Eye (tissue), 1 donor: Measurements from ENCODE around the gene PRDX1.
"Not testable (repeated sequence)": the region's sequence is repeated elsewhere in the genome, so short reads cannot be mapped to it uniquely, and the experiment has no call there.

Experiments
- DNase-seq: peaks from one replicate; pipeline ENCODE4 v3.0.0-alpha.2; 2015

Gene PRDX1

DNA sequence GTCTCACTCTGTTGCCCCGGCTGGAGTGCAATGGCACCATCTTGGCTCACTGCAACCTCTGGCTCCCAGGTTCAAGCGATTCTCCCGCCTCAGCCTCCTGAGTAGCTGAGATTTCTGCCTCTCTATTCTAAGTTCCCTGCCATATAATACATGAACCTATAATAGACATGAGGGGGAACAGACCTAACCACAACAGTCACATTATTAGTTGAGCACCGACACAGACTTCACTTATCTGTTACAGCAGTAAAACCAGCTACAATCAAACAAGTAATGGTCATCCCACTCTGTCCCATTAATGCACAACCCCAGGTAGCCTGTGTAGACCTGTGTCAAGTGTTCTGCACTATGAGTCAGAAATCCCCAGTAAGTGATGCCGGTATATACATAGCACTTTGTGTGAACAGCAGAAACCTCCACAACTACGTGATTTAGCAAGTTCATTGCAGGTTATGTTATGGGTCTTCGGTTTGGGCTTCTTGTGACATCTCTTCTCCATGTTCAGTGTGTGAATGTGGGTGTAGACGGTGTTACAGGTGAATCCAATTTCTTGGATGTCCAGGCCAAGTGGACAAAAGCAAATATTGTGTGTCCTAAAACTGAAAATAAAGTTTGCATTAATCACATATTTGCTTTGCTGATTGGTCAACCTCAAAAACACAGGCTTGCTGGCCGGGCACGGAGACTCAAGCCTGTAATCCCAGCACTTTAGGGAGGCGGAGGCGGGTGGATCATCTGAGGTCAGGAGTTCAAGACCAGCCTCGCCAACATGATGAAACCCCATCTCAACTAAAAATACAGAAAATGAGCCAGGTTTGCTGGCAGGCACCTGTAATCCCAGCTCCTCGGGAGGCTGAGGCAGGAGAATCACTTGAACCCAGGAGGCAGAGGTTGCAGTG lies 18.0 kb downstream of the PRDX1 start:
- DNase-seq: no peak

DNA sequence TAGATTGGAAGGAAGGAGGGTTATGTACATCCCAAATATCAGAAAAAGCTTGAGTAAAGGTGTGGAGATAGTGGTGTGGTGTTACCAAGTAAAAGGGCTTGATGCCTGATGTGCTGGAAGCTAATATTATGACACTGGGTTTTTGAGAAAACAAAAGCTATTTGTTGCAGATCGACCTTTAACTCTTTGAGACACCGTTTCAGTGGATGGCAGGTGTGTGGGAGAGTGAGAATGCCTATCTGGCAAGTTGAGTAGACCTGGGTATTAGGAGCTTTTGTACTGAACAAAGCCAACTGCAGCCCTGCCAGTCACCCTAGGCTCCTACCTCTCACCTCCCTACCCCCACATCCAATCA lies 20.2 kb downstream of the PRDX1 start:
- DNase-seq: no peak

DNA sequence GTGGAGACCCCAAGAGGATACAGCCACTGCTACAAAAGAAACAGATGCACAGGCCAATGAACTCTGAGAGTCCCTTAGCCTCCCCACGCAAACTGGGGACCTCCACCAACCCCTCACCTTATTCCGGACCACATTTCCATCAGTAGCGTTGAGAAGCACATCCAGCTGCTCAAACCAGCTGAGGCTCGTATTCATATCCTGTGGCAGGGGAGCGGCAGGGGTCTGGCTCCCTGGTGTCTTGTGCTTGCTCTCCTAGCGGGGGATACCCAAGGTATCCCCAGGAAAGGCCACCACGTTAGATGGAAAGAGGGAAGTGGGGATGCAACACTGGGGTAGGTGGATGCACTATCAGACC lies 22.3 kb downstream of the PRDX1 start:
- DNase-seq: no peak

DNA sequence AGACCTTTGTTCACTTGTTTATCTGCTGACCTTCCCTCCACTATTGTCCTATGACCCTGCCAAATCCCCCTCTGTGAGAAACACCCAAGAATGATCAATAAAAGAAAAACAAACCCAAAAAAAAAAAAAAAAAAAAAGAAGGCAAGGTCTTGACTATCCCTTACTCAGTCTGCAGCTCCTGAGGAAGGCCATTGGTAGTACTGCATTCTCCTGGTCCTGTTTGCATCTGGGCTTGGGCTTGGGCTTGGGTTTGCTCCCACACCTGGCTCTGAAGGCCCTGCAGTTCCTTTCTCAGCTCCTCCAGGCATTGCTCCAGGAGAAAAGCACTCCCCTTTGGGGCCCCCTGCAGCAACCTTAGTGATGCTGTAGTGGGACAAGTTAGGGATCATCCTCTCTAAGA lies 23.4 kb downstream of the PRDX1 start:
- DNase-seq: no peak

DNA sequence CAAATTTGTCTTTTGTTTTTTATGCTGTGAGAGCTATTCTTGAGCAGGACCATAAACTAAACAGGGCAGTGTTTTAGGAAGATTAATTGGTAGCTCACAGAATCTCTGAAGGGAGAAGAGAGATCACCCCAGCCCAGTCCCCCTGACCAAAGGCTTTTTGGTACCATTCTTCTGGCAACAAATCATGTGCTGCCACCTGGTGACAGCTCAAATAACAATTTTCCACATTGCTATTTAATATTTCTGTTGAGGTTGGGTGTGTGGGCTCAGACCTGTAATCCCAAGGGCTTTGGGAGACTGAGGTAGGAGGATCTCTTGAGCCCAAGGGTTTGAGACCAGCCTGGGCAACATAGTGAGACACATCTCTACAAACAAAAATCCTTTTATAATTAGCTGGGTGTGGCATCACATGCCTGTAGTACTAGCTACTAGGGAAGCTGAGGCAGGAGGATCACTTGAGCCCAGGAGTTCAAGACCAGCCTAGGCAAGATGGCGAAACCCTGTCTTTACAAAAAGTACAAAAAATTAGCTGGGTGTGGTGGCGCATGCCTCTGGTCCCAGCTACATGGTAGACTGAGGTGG lies 28.5 kb downstream of the PRDX1 start:
- peak; percentile 84 for DNase-seq

DNA sequence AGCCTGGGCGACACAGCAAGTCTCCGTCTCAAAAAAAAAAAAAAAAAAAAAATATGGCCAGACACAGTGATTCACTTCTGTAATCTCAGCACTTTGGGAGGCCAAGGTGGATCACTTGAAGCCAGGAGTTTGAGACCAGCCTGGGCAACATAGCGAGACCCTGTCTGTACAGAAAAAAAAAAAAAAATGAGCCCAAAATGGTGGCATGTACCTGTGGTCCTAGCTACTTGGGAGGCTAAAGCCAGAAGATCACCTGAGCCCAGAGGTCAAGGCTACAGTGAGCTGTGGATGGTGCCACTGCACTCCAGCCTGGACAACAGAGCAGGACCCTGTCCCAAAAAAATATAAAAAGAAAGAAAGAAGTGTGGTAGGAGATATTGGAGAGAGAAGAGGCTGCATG lies 29.0 kb downstream of the PRDX1 start:
- no peak for DNase-seq

DNA sequence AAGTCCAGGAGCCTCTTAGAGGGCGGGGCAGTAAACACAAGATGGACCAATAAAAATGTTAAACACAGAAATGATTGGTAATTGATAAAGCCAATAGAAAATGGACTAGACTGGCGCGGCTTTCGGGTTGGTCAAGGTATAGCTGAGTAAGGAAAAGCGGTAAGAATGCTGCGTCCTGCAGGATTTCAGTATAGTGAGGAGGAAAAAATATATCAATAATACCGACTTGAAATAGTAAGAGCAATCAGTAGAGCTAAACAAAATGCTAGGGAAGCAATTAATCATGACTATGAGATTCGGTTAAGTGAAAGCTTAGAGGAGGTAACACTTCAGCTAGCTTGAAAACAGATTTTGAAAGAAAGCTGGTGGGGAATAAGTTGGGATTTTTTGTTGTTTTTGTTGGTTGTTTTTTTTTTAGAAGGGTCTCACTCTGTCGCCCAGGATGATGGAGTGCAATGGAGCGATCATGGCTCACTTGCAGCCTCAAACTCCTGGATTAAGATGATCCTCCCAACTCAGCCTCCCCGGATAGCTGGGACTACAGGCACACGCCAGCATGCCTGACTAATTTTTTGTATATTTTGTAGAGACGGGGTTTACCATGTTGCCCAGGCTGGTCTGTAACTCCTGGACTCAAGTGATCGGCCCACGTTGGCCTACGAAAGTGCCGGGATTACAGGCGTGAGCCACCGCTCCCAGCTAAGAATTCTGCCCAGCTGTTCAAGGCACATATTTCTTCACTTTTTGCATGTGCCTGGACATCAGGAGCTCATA lies 30.0 kb downstream of the PRDX1 start:
- no peak for DNase-seq

DNA sequence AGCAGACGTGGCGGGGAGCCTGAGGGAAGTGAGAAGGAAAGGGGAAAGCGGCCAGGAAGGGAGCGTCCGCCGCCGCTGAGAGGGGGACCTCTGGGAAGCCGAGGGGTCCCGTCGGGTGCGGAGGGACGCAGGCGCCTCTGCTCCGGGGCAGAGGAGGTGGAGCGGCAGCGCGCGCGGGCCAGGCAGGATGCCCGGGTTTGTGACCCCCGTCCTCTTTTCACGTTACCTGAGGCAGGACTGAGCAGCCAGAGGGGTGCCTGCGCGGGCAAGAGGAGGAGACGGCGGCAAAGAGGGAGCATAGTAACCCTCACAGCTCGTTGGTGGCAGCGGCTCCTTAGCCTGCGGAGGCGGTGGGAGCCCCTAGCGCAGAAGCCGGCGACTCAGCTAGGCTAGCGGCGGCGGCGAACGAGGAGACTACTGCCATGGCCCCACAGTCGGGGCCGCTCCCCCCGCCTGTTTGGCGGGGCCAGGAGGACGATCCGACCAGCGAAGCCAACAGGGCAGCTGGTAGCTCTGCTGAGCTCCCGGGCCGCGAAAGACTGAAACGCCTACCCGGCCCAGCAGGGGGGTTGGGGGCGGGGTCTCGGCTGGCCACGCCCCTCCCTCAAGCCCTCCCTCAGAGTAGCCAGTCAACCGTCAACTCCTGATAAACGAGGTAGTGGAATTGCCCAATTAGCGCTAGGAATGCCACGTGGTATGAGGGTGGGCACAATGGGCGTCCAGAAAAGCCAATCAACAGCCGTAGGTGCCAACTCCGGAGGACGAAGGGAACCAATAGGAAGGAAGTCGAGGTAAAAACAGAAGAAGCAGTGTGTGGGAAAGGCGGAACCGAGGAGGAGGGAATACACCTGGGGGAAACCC lies 30.8 kb downstream of the PRDX1 start, which contains the start of gene TESK2:
TESK2 (minus strand) TSS at position 538 of the 861 bp plus-strand sequence. CDS start 33,378 bp downstream, outside the sequence.
- peak; percentile 99 for DNase-seq

DNA sequence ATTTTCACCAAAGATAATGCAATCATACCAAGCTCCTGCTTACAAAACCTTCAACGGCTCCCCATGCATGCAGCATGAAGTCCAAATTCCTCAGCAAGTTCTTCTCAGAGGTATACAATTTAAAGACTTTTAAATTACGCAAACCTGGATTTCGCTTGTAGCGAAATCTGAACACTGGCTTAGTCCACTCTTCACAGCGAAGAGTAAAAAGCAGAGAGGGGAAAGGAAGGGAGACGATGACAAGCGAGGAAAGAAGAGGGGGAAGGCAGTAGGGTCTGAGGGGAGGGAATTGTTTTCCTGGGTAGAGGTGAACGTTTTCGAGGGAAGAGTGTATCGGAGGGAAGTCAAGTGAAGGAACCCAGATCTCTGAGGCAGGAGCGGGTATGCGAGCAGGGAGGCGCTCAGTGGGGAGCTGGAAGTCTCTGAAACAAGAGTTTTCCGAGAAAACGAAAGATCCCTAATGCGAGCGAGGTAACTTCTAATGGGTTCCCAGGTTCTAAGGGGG lies 31.5 kb downstream of the PRDX1 start:
- peak; percentile 67 for DNase-seq

DNA sequence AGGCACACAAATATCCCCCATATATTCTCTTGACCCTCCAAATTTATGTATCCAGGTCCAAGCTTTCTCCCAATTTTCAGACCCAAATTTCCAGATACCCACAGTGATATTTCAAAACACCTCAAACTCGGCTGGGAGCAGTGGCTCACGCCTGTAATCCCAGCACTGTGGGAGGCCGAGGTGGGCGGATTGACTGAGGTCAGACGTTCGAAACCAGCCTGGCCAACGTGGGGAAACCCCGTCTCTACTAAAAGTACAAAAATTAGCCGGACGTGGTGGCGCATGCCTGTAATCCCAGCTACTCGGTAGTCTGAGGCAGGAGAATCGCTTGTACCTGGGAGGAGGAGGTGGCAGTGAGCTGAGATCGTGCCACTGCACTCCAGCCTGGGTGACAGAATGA lies 32.3 kb downstream of the PRDX1 start:
- not testable (repeated sequence) for DNase-seq

DNA sequence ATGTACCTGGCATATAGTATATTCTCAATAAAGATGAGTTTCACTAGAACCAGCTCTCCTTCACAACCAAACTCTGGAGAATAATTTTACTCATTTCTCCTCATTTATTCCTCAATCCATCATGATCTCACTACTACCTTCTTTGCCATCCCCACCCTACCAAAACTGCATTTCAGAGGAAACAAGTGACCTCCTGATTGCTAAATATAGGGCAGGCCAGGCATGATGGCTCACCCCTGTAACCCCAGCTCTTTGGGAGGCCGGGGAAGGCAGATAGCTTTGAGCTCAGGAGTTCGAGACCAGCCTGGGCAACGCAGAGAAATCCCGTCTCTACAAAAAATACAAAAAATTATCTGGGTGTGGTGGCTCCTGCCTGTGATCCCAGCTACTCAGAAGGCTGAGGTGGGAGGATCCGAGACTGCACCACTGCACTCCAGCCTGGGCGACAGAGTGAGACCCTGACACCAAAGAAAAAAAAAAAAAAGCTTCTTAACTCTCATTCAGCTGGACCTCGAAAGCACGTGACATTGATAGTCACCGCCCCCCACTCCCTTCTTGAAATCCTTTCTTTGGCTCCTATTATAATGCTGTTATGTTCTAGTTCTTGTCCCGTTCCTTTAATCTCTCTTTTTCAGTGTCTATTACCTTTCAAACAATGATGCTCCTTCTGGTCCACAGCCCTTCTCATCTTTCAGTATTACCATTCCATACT lies 32.9 kb downstream of the PRDX1 start:
- no peak for DNase-seq

DNA sequence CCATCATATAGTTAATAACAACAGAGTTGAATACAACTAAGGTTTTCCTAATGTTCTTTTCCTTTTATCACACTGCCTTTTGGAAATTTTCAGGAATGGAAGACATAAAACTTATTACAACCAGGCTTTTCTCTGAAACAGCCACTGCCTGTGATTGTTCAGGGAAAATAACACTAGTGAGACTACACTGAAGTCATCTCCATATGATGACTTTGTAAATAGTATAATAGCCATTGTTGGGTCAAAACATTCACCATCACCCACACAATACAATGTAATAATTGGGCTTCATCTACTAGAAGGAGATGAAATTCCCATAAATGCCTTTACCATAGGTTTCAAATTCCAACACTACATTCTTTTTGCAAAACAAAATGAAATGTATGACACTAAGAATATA lies 35.7 kb downstream of the PRDX1 start:
- no peak for DNase-seq

DNA sequence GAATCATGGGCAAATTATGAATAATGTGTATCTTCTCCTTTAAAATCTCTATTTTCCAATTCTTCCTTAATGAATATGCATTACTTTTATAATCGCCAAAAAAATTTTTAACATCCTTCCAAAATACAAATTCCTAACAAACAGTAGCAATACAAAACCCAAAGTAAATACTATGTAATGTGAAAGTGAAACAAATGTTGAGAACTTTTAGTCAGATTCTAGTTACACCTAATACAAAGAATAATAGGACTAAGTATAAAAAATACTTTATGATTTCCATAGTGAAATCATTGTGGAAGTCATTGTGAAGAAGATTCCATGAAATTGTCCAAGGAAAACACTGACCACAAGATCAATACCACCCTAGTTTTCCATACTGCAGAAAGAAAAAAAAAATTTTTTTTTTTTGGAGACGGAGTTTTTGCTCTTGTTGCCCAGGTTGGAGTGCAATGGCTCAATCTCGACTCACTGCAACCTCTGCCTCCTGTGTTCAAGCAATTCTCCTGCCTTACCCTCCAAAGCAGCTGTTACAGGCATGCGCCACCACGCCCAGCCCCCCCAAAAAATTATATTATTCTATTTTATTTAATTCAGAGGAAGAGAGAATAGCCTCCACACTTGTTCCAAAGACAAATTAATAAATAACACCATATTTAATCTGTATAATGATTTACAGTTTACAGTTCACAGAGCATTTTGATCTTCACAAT lies 42.5 kb downstream of the PRDX1 start:
- no peak for DNase-seq

DNA sequence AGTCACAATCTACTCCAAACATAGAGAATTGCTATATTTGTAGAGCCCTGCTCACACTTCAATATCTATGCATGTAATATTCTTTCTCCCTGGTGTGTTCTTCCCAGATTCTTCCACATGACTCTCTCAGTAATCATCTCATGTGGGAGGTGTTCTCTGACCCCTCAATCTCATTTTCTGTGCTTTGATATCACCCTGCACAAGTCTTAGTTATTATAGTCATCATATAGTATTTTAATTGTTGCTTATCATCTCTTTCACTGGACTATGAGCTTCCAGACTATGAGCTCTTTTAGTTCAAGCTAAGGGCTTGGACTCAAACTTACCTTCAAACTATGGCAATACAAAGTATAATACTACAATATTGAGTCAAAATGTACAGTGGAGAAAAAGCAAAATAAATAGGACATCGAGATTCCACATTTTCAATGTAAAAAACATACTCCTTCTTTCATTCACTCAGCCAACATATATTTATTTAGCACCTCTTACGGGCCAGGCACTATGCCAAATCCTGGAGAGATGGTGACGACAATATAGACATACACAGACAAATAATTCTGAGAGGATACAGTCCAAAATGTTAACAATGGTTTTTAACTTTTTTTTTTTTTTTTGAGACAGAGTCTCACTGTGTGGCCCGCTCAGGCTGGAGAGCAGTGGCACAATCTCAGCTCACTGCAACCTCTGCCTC lies 43.4 kb downstream of the PRDX1 start:
- DNase-seq: no peak

DNA sequence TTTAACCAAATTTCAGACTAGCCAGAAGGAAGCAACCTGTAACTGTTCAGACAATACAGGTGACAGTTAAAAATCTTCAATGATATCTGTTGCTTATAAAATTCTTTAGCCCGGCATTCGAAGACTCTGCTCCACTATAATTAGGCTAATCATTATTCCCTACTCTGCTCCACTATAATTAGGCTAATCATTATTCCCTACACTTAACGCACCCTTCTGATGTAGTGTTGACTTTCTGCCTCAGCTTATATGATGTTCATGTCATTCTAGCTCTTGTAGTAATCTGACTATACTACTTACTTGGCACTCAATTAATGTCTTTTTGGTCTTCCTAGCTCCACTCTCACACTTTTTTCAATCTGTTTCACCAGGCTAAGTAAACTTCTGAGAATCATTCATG lies 44.0 kb downstream of the PRDX1 start:
- DNase-seq: no peak

DNA sequence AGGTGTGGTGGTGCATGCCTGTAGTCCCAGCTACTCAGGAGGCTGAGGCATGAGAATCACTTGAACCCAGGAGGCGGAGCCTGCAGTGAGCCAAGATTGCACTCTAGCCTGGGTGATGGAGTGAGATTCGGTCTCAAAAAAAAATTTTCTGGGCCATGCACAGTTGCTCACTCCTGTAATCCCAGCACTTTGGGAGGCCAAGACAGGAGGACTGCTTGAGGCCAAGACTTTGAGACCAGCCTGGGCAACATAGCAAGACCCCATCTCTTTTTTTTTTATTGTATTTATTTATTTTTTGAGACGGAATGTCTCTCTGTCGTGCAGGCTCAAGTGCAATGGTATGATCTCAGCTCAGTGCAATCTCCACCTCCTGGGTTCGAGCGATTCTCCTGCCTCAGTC lies 47.5 kb downstream of the PRDX1 start:
- DNase-seq: not testable (repeated sequence)

DNA sequence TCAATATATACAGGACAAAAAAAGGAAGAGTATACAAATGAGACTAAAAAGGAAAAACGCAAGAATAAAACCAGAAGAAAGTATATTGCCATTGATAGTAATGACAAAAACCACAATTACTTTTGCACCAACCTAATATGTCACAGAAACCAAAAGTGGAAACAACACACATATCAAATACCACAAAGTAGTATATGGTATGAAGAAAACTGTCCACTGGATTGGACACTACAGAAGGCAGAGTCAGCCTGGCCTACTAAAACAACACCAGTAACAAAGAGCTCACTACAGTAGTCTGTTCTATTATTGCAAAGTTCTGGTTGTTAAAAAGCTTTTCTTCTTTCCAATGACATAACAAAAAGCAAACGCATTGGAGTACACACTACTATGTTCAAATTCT lies 48.4 kb downstream of the PRDX1 start:
- DNase-seq: no peak

DNA sequence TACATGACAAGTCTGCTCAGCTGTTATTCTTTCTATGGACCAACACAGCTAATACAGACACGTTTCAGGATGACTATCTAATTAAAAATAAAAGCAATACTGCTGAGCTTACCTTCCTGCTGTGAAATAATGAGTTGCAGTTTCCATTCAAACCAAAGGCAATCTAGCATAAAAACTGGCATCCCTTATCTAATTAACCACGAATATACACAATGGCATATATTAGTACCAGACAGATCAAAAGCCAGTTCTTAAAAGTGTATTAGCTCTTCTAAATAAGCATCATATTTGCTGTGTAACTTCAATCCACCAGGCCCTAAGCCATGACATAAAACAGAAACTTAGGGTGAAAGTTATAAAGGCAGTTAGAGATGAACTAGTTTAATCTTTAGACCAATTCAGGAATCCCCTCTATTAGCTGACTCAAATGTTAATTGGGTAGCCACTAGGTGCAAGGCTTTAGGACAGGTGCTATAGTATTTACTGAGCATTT lies 51.3 kb downstream of the PRDX1 start:
- peak; percentile 17 for DNase-seq

DNA sequence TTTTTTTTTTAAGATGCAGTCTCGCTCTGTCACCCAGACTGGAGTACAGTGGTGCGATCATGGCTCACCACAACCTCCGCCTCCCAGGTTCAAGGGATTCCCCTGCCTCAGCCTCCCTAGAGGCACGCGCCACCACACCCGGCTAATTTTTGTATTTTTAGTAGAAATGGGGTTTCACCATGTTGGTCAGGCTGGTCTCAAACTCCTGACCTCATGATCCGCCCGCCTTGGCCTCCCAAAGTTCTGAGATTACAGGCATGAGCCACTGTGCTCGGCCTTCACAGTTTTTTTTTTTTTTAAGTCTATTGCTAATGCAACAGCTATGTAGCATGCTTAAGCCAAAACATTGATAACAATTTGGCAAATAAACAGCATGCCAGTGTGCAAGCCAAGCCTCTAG lies 54.3 kb downstream of the PRDX1 start:
- not testable (repeated sequence) for DNase-seq

DNA sequence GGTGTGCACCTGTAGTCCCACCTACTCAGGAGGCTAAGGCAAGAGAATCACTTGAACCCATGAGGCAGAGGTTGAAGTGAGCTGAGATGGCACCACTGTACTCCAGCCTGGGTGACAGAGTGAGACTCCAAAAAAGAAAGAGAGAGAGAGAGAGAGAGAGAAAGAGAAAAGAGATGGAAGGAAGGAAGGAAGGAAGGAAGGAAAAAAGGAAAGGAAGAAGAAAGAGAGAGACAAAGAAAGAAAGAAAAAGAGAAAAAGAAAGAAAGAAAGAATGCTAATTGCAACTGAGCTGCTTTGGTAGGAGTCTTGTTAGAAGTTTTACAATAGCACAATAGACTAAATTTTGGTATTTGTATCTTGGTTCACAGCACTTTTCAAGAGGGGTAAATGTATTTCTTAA lies 56.4 kb downstream of the PRDX1 start:
- DNase-seq: no peak
